HepG2 (cell line): ENCODE measurements around the gene LGALS8. TPM values are rescaled to one million over a fixed set of nuclear protein-coding genes. Genes with fewer than 3 reads are reported as not detected.

ENCODE experiments used
- CHD4 ChIP-seq: fragments of 200-600 bp; sonication (generic); IDR thresholded peaks from 2 replicates; pipeline ENCODE4 v1.7.0; 2017; ENCODE audit warnings: mild to moderate bottlenecking, low read length, borderline replicate concordance
- ESRRA ChIP-seq: sonication (generic); formaldehyde crosslinking; IDR thresholded peaks from 2 replicates; pipeline ENCODE4 v1.5.1; 2020; ENCODE audit warnings: mild to moderate bottlenecking, low read depth, missing genetic modification reagents
- FOXA3 ChIP-seq: IDR thresholded peaks from 2 replicates; pipeline ENCODE4 v1.6.1; 2016; ENCODE audit warnings: missing genetic modification reagents, missing compliant biosample characterization
- GTF3A ChIP-seq: sonication (generic); formaldehyde crosslinking; conservative IDR thresholded peaks from 2 replicates; pipeline ENCODE4 v1.4.0; 2020; ENCODE audit warnings: mild to moderate bottlenecking, missing genetic modification reagents
- ISL2 ChIP-seq: sonication (generic); formaldehyde crosslinking; IDR thresholded peaks from 2 replicates; pipeline ENCODE4 v1.5.0; 2020; ENCODE audit warnings: missing genetic modification reagents
- MXD3 ChIP-seq: IDR thresholded peaks from 2 replicates; pipeline ENCODE4 v1.6.1; 2016; ENCODE audit warnings: mild to moderate bottlenecking, missing biosample characterization, missing genetic modification reagents
- MYC ChIP-seq: sonication (generic); formaldehyde crosslinking; IDR thresholded peaks from 2 replicates; pipeline ENCODE4 v1.9.0; 2021; ENCODE audit warnings: missing genetic modification reagents, borderline replicate concordance
- NBN ChIP-seq: fragments of 450-650 bp; conservative IDR thresholded peaks from 2 replicates; pipeline ENCODE4 v1.6.1; 2017
- PRPF4 ChIP-seq: fragments of 200-400 bp; formaldehyde crosslinking; IDR thresholded peaks from 2 replicates; pipeline ENCODE4 v1.6.1; 2016; ENCODE audit warnings: low read length, low read depth; ENCODE audit not compliant: poor library complexity, severe bottlenecking
- RAD21 ChIP-seq: fragments of 450-650 bp; formaldehyde crosslinking; IDR thresholded peaks from 2 replicates; pipeline ENCODE4 v1.5.0; 2020; ENCODE audit warnings: mild to moderate bottlenecking
- U2AF2 ChIP-seq: fragments of 200-400 bp; formaldehyde crosslinking; IDR thresholded peaks from 2 replicates; pipeline ENCODE4 v1.6.1; 2017; ENCODE audit warnings: low read depth, mild to moderate bottlenecking, low read length
- ZNF136 ChIP-seq: sonication (generic); formaldehyde crosslinking; IDR thresholded peaks from 2 replicates; pipeline ENCODE4 v1.8.1; 2022; ENCODE audit warnings: low read depth, mild to moderate bottlenecking, moderate library complexity, missing genetic modification reagents
- ZNF24 ChIP-seq: fragments of 450-650 bp; IDR thresholded peaks from 2 replicates; pipeline ENCODE4 v1.6.1; 2017; ENCODE audit warnings: antibody characterized with exemption, mild to moderate bottlenecking
- ZNF329 ChIP-seq: sonication (generic); formaldehyde crosslinking; IDR thresholded peaks from 2 replicates; pipeline ENCODE4 v1.9.0; 2021; ENCODE audit warnings: low read depth, mild to moderate bottlenecking, missing genetic modification reagents
- ZNF609 ChIP-seq: sonication (generic); formaldehyde crosslinking; IDR thresholded peaks from 2 replicates; pipeline ENCODE4 v1.4.0; 2020; ENCODE audit warnings: mild to moderate bottlenecking, missing genetic modification reagents, borderline replicate concordance
- ZNF619 ChIP-seq: sonication (generic); formaldehyde crosslinking; IDR thresholded peaks from 2 replicates; pipeline ENCODE4 v1.4.0; 2020; ENCODE audit warnings: mild to moderate bottlenecking, missing genetic modification reagents
- ZNF629 ChIP-seq: sonication (generic); formaldehyde crosslinking; conservative IDR thresholded peaks from 2 replicates; pipeline ENCODE4 v1.5.0; 2020; ENCODE audit warnings: missing genetic modification reagents
- ZXDC ChIP-seq: sonication (generic); formaldehyde crosslinking; IDR thresholded peaks from 2 replicates; pipeline ENCODE4 v1.5.0; 2020; ENCODE audit warnings: mild to moderate bottlenecking, missing genetic modification reagents
- polyA plus RNA-seq, 8 experiments: library from polyadenylated mRNA; depleted of rRNA in 3 of 8; stranded (reverse) in 7 of 8; unstranded in 1 of 8; fragments of >200 nt; fragmentation: Illumina TruSeq in 4 of 8; extraction: Trizol in 4 of 8; gene quantifications; 2 replicates each; pipeline versions ENCODE4 v1.2.1 to v1.2.3, GENCODE V29; 2011 to 2016; ENCODE audit warnings: low read depth in 4 of 8, missing spikeins in 1 of 8, mixed read lengths in 1 of 8; ENCODE audit not compliant: insufficient read depth in 1 of 8
- total RNA-seq, 5 experiments: library from RNA; depleted of rRNA; stranded (reverse); fragments of >200 nt; fragmentation: Illumina TruSeq; extraction: Trizol; gene quantifications; 2 replicates each; pipeline ENCODE4 v1.2.3, GENCODE V29; 2016; ENCODE audit warnings: low read depth in 1 of 5
- TF ChIP-seq, protein P1 (sequence below): IDR thresholded peaks from 2 replicates; pipeline ENCODE4 v1.6.1; 2016; ENCODE audit warnings: missing compliant biosample characterization, missing genetic modification reagents, borderline replicate concordance
- TF ChIP-seq, protein P2 (sequence below): IDR thresholded peaks from 2 replicates; pipeline ENCODE4 v1.6.1; 2016; ENCODE audit warnings: low read depth, borderline replicate concordance

The LGALS8 gene
- total and polyA plus RNA-seq, 2 of the 13 experiments (the other 11 are each of a cell fraction or from before 2014, with no cell fraction given): 29.3 to 185 TPM

DNA sequence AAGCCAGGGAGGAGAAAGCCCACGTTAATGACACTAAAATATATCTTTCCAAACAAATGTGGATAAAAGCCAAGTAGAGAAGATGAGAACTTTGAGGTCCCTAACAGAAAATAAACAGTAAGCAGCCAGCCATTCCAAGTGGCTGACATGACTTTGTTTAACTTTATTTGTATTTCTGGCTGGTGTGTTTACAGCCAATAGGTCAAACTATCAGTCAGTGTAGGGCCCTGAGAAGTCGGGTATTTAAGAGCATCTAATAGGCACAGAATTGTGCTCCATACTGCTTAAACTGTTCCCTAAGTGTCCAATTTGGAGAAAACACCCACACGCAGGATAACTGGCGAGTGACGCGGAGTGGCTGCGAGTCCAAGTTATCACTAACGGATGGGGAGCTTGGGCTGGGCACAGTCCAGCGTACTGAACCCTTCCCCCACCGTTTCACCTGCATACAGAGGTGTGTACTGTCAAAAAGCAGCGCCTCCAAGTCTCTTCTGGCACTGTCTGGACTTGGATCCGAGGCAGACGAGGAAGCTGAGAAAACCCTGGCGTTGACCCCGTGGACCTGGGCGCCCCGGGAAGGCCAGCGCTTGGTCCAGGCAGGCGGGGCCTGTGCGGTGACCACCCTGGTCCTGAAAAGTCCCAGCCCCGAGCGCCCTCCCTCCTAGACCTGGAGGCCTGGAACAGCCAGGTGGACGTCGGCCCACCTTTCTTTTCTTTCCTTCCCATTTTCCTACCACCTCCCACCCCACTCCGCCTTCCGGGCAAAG, 662 bp upstream of the LGALS8 start (continued):
- TF ChIP-seq ZNF136 (0 out of 2 replicates have a peak, but pooled peaks have one; percentile 72), RAD21 (no peak), PRPF4 (no peak), ZNF619 (CRISPR knock-in tag) (no peak; the same call in 1 of the 2 replicates), FOXA3 (peak; percentile 75), ZXDC (CRISPR knock-in tag) (no peak), CHD4 (no peak), ZNF609 (peak; percentile 56; the same call in 1 of the 2 replicates), ZNF24 (no peak), NBN (no peak), MYC (CRISPR knock-in tag) (no peak), ISL2 (CRISPR knock-in tag) (0 out of 2 replicates have a peak, but pooled peaks have one; percentile 17), ESRRA (peak; percentile 33; the same call in 1 of the 2 replicates), MXD3 (no peak), ZNF329 (0 out of 2 replicates have a peak, but pooled peaks have one; percentile 15), GTF3A (CRISPR knock-in tag) (peak; percentile 16; the same call in 1 of the 2 replicates), U2AF2 (no peak), ZNF629 (CRISPR knock-in tag) (no peak; the same call in 1 of the 2 replicates)
- TF ChIP-seq, protein P1, sequence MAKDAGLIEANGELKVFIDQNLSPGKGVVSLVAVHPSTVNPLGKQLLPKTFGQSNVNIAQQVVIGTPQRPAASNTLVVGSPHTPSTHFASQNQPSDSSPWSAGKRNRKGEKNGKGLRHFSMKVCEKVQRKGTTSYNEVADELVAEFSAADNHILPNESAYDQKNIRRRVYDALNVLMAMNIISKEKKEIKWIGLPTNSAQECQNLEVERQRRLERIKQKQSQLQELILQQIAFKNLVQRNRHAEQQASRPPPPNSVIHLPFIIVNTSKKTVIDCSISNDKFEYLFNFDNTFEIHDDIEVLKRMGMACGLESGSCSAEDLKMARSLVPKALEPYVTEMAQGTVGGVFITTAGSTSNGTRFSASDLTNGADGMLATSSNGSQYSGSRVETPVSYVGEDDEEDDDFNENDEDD (CRISPR knock-in tag): no peak
- TF ChIP-seq, protein P2, sequence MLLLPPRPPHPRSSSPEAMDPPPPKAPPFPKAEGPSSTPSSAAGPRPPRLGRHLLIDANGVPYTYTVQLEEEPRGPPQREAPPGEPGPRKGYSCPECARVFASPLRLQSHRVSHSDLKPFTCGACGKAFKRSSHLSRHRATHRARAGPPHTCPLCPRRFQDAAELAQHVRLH (CRISPR knock-in tag): peak; percentile 66; the same call in 1 of the 2 replicates
